ENCODE measurements around the gene VIL1.

Gene VIL1

DNA sequence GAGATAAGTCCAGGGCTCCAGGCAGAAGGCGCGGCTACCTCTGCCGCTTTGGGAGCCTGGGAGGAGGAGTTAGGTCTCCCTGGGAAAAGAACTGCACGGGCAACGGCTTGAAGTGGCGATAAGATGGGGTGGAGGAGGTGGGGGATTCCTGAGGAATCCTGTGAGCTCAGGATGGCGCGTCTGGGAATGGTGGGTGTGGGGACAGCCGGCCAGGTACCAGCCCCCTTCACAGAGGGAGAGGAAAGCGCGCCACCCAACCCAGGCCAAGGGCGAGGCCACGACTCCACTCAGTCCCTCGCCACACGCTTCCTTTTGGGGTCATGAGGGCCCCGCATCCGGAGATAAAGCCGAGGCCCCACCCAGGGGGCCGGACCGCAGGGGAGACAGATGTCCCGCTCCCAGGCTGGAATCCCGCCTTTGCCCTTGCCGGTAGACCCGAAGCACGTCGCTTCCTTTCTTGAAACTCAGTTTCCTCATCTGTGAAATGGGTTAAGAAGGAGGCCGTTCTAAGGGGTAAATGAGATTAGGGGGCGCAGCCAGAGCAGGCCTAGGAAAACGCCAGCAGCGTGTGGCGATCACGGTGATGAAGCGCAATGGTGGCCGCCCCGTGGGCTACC, 21.0 kb upstream of the VIL1 start (continued):
- TF ChIP-seq, protein P1, sequence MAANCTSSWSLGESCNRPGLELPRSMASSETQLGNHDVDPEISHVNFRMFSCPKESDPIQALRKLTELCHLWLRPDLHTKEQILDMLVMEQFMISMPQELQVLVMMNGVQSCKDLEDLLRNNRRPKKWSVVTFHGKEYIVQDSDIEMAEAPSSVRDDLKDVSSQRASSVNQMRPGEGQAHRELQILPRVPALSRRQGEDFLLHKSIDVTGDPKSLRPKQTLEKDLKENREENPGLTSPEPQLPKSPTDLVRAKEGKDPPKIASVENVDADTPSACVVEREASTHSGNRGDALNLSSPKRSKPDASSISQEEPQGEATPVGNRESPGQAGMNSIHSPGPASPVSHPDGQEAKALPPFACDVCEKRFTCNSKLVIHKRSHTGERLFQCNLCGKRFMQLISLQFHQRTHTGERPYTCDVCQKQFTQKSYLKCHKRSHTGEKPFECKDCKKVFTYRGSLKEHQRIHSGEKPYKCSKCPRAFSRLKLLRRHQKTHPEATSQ (tag by site-specific recombination; IDR thresholded peaks at IDR 0.05), result no peak
- no peak for TF ChIP-seq ZNF311 (tag by site-specific recombination; IDR thresholded peaks at IDR 0.05; ENCODE audit: borderline replicate concordance)
- no peak for TF ChIP-seq ZNF394 (tag by site-specific recombination; IDR thresholded peaks at IDR 0.05; ENCODE audit: borderline replicate concordance)
- TF ChIP-seq, protein P2, sequence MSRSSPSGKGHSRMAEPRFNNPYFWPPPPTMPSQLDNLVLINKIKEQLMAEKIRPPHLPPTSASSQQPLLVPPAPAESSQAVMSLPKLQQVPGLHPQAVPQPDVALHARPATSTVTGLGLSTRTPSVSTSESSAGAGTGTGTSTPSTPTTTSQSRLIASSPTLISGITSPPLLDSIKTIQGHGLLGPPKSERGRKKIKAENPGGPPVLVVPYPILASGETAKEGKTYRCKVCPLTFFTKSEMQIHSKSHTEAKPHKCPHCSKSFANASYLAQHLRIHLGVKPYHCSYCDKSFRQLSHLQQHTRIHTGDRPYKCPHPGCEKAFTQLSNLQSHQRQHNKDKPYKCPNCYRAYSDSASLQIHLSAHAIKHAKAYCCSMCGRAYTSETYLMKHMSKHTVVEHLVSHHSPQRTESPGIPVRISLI (tag by site-specific recombination; IDR thresholded peaks at IDR 0.05), result no peak
- no peak for TF ChIP-seq ZNF266 (tag by site-specific recombination; IDR thresholded peaks at IDR 0.05; ENCODE audit: low read depth)
- TF ChIP-seq, protein P3, sequence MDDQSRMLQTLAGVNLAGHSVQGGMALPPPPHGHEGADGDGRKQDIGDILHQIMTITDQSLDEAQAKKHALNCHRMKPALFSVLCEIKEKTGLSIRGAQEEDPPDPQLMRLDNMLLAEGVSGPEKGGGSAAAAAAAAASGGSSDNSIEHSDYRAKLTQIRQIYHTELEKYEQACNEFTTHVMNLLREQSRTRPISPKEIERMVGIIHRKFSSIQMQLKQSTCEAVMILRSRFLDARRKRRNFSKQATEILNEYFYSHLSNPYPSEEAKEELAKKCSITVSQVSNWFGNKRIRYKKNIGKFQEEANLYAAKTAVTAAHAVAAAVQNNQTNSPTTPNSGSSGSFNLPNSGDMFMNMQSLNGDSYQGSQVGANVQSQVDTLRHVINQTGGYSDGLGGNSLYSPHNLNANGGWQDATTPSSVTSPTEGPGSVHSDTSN (CRISPR knock-in tag; IDR thresholded peaks at IDR 0.05), result no peak
- TF ChIP-seq, protein P4, sequence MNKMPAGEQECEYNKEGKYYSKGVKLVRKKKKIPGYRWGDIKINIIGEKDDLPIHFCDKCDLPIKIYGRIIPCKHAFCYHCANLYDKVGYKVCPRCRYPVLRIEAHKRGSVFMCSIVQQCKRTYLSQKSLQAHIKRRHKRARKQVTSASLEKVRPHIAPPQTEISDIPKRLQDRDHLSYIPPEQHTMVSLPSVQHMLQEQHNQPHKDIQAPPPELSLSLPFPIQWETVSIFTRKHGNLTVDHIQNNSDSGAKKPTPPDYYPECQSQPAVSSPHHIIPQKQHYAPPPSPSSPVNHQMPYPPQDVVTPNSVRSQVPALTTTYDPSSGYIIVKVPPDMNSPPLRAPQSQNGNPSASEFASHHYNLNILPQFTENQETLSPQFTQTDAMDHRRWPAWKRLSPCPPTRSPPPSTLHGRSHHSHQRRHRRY (tag by site-specific recombination; IDR thresholded peaks at IDR 0.05), result no peak
- TF ChIP-seq WT1 (tag by site-specific recombination; IDR thresholded peaks at IDR 0.05), result no peak
- TF ChIP-seq ZNF248 (tag by site-specific recombination; IDR thresholded peaks at IDR 0.05), result no peak
- no peak for TF ChIP-seq ZNF473 (tag by site-specific recombination; IDR thresholded peaks at IDR 0.05)
- TF ChIP-seq ZNF23 (tag by site-specific recombination; IDR thresholded peaks at IDR 0.05; ENCODE audit: borderline replicate concordance), result no peak
- no peak for TF ChIP-seq ZNF221 (tag by site-specific recombination; IDR thresholded peaks at IDR 0.05; ENCODE audit: borderline replicate concordance)
- TF ChIP-seq ZFP3 (tag by site-specific recombination; IDR thresholded peaks at IDR 0.05; ENCODE audit: low read depth), result no peak
- TF ChIP-seq ZNF529 (tag by site-specific recombination; IDR thresholded peaks at IDR 0.05; ENCODE audit: insufficient replicate concordance), result no peak
- no peak for TF ChIP-seq ZNF501 (tag by site-specific recombination; IDR thresholded peaks at IDR 0.05)
- TF ChIP-seq, protein P5, sequence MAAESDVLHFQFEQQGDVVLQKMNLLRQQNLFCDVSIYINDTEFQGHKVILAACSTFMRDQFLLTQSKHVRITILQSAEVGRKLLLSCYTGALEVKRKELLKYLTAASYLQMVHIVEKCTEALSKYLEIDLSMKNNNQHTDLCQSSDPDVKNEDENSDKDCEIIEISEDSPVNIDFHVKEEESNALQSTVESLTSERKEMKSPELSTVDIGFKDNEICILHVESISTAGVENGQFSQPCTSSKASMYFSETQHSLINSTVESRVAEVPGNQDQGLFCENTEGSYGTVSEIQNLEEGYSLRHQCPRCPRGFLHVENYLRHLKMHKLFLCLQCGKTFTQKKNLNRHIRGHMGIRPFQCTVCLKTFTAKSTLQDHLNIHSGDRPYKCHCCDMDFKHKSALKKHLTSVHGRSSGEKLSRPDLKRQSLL (tag by site-specific recombination; IDR thresholded peaks at IDR 0.05), result no peak
- TF ChIP-seq ZFP37 (tag by site-specific recombination; IDR thresholded peaks at IDR 0.05), result peak; percentile 15; the same call in 1 of the 2 replicates
- no peak for TF ChIP-seq ZNF76 (tag by site-specific recombination; IDR thresholded peaks at IDR 0.05; ENCODE audit: borderline replicate concordance, low read depth)
- TF ChIP-seq, protein P6, sequence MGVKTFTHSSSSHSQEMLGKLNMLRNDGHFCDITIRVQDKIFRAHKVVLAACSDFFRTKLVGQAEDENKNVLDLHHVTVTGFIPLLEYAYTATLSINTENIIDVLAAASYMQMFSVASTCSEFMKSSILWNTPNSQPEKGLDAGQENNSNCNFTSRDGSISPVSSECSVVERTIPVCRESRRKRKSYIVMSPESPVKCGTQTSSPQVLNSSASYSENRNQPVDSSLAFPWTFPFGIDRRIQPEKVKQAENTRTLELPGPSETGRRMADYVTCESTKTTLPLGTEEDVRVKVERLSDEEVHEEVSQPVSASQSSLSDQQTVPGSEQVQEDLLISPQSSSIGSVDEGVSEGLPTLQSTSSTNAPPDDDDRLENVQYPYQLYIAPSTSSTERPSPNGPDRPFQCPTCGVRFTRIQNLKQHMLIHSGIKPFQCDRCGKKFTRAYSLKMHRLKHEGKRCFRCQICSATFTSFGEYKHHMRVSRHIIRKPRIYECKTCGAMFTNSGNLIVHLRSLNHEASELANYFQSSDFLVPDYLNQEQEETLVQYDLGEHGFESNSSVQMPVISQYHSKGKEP (tag by site-specific recombination; IDR thresholded peaks at IDR 0.05), result no peak
- TF ChIP-seq ZNF548 (tag by site-specific recombination; IDR thresholded peaks at IDR 0.05), result no peak
- TF ChIP-seq ZNF510 (tag by site-specific recombination; IDR thresholded peaks at IDR 0.05; ENCODE audit: insufficient replicate concordance), result no peak
- no peak for TF ChIP-seq REPIN1 (tag by site-specific recombination; IDR thresholded peaks at IDR 0.05; ENCODE audit: low read depth)
- TF ChIP-seq ZNF302 (tag by site-specific recombination; IDR thresholded peaks at IDR 0.05; ENCODE audit: low read depth), result no peak
- 0 out of 2 replicates have a peak, but pooled peaks have one; percentile 31 for TF ChIP-seq OSR2 (tag by site-specific recombination; IDR thresholded peaks at IDR 0.05)
- TF ChIP-seq ZNF701 (tag by site-specific recombination; IDR thresholded peaks at IDR 0.05), result no peak
- no peak for TF ChIP-seq GFI1B (tag by site-specific recombination; IDR thresholded peaks at IDR 0.05)
- no peak for TF ChIP-seq ZNF768 (tag by site-specific recombination; IDR thresholded peaks at IDR 0.05)
- TF ChIP-seq, protein P7, sequence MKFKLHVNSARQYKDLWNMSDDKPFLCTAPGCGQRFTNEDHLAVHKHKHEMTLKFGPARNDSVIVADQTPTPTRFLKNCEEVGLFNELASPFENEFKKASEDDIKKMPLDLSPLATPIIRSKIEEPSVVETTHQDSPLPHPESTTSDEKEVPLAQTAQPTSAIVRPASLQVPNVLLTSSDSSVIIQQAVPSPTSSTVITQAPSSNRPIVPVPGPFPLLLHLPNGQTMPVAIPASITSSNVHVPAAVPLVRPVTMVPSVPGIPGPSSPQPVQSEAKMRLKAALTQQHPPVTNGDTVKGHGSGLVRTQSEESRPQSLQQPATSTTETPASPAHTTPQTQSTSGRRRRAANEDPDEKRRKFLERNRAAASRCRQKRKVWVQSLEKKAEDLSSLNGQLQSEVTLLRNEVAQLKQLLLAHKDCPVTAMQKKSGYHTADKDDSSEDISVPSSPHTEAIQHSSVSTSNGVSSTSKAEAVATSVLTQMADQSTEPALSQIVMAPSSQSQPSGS (tag by site-specific recombination; IDR thresholded peaks at IDR 0.05; ENCODE audit: low read depth), result no peak
- no peak for TF ChIP-seq ZNF174 (tag by site-specific recombination; IDR thresholded peaks at IDR 0.05)
- TF ChIP-seq ZSCAN16 (tag by site-specific recombination; IDR thresholded peaks at IDR 0.05), result no peak
- TF ChIP-seq ZNF341 (tag by site-specific recombination; IDR thresholded peaks at IDR 0.05; ENCODE audit: low read depth), result no peak; the same call in 1 of the 2 replicates
- no peak for TF ChIP-seq ZNF391 (tag by site-specific recombination; IDR thresholded peaks at IDR 0.05; ENCODE audit: borderline replicate concordance, low read depth)
